Effector memory CD8-positive, alpha-beta T cell (primary cell): ENCODE data around the gene RETN.
"Not testable (repeated sequence)": the region's sequence is repeated elsewhere in the genome, so short reads cannot be mapped to it uniquely, and the experiment has no call there.

Experiments
- ATAC-seq: fragments of 150-1000 bp; cut with Tn5 transposase; replicated peaks from 2 replicates; pipeline ENCODE4 v1.10.0; 2021; ENCODE audit warnings: mild to moderate bottlenecking, moderate library complexity
- DNase-seq, 3 experiments: peaks; one replicate each; pipeline ENCODE4 v3.0.0; 2021
- H3K27ac Mint-ChIP-seq, 2 donors: one replicate each; pipeline ENCODE4 v1.8.0; 2022; ENCODE audit warnings: mild to moderate bottlenecking in 2 of 2, mixed read lengths in 2 of 2, moderate library complexity in 2 of 2
- H3K27me3 Mint-ChIP-seq, 2 donors: one replicate each; pipeline ENCODE4 v1.8.0; 2022; ENCODE audit warnings: mixed read lengths in 2 of 2
- H3K36me3 Mint-ChIP-seq: one replicate; pipeline ENCODE4 v1.8.0; 2022; ENCODE audit warnings: mild to moderate bottlenecking, moderate library complexity, mixed read lengths; ENCODE audit not compliant: insufficient read depth
- H3K4me1 Mint-ChIP-seq, 2 donors: one replicate each; pipeline ENCODE4 v1.8.0; 2022; ENCODE audit warnings: low read depth in 2 of 2, mixed read lengths in 2 of 2
- H3K4me3 Mint-ChIP-seq, 2 donors: one replicate each; pipeline ENCODE4 v1.8.0; 2022; ENCODE audit warnings: mild to moderate bottlenecking in 2 of 2, mixed read lengths in 2 of 2, moderate library complexity in 2 of 2
- H3K9me3 Mint-ChIP-seq, 2 donors: one replicate each; pipeline ENCODE4 v1.8.0; 2022; ENCODE audit warnings: mixed read lengths in 2 of 2

The RETN gene

DNA sequence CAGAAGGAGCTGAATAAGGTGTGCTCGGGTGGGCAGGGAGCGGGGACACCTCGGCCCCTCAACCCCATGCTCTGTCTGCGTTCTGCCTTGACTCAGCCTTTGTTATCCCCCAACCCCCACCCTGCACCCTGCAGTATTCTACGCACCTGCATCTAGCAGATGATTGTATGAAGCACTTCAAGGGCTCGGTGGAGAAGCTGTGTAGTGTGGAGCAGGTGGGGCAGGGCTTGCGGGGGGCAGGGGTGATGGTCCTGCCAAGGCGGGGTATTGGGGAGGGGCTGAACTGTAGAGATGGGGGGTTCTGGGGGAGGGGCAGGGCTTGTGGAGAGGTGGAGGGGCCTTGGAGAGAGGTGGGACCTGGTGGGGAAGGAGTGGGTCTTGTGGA is 25.8 kb upstream of the RETN start:
- H3K4me3 Mint-ChIP-seq, result no peak overlapping the region

DNA sequence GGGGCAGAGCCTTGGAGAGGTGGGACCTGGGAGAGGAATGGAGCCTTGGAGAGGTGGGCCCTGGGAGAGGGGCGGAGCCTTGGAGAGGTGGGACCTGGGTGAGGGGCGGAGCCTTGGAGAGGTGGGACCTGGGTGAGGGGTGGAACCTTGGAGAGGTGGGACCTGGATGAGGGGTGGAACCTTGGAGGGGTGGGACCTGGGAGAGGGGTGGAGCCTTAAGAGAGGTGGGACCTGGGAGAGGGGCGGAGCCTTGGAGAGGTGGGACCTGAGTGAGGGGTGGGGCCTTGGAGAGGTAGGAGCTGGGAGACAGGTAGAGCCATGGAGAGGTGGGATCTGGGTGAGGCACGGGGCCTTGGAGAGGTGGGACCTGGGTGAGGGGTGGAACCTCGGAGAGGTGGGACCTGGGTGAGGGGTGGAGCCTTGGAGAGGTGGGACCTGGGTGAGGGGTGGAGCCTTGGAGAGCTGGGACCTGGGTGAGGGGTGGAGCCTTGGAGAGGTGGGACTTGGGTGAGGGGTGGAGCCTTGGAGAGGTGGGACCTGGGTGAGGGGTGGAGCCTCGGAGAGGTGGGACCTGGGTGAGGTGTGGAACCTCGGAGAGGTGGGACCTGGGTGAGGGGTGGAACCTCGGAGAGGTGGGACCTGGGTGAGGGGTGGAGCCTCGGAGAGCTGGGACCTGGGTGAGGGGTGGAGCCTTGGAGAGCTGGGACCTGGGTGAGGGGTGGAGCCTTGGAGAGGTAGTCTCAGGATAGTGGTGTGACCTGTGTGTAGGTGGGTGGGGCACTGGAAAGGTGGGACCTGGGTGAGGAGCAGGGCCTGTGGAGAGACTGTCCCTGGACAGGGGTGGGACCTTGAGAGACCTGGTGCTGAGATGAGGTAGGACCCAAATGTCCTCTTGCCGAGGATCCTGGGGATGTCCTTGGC is 25.0 kb upstream of the RETN start:
- H3K9me3 Mint-ChIP-seq, DNase-seq, ATAC-seq, H3K4me3 Mint-ChIP-seq, H3K27me3 Mint-ChIP-seq: not testable (repeated sequence)
- peaks cover 14 to 15% of the 10 kb centered on the region in 2 donors for H3K4me1 Mint-ChIP-seq
- peaks cover 15% of the 10 kb centered on the region for H3K36me3 Mint-ChIP-seq
- H3K27ac Mint-ChIP-seq, result peak overlapping the region in 1 of 2 donors; percentile 88

More for the DNA sequence above, 25.8 kb upstream of the RETN start:
- no peak for ATAC-seq
- H3K27ac Mint-ChIP-seq, result peak overlapping the region in 1 of 2 donors; percentile 88
- H3K9me3 Mint-ChIP-seq, result no peaks in the 10 kb centered on the region
- no peak for DNase-seq
- H3K27me3 Mint-ChIP-seq, result no peaks in the 10 kb centered on the region
- H3K4me1 Mint-ChIP-seq, result peaks cover 15 to 17% of the 10 kb centered on the region in 2 donors
- H3K36me3 Mint-ChIP-seq, result peaks cover 15% of the 10 kb centered on the region

DNA sequence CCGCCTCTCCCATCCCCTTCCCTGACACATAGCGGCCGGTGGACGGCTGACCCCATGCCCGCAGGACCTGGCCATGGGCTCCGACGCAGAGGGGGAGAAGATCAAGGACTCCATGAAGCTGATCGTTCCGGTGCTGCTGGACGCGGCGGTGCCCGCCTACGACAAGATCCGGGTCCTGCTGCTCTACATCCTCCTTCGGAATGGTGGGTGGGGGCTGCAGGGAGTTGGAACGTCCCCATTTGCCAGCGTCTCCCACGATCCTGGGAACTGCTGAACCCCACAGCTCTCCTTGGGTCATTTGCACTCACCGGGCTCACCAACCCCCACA is 24.3 kb upstream of the RETN start:
- Mint-ChIP-seq H3K27me3 (no peaks in the 10 kb centered on the region), H3K4me3 (no peak overlapping the region), H3K36me3 (peaks cover 15% of the 10 kb centered on the region), H3K27ac (no peak overlapping the region), H3K4me1 (peaks cover 8 to 10% of the 10 kb centered on the region in 2 donors), H3K9me3 (no peaks in the 10 kb centered on the region)
- DNase-seq, result no peak
- no peak for ATAC-seq

- Mint-ChIP-seq H3K27me3 (no peaks in the 10 kb centered on the region), H3K9me3 (no peaks in the 10 kb centered on the region), H3K4me1 (peaks cover 1 to 3% of the 10 kb centered on the region in 2 donors), H3K36me3 (peaks cover 15% of the 10 kb centered on the region), H3K27ac (no peak overlapping the region), H3K4me3 (no peak overlapping the region)
- ATAC-seq, result peak; percentile 24
- DNase-seq, result no peak
Observed at GRCh38 chr19:7645163-7645562, 23.7 kb upstream of the RETN start.

DNA sequence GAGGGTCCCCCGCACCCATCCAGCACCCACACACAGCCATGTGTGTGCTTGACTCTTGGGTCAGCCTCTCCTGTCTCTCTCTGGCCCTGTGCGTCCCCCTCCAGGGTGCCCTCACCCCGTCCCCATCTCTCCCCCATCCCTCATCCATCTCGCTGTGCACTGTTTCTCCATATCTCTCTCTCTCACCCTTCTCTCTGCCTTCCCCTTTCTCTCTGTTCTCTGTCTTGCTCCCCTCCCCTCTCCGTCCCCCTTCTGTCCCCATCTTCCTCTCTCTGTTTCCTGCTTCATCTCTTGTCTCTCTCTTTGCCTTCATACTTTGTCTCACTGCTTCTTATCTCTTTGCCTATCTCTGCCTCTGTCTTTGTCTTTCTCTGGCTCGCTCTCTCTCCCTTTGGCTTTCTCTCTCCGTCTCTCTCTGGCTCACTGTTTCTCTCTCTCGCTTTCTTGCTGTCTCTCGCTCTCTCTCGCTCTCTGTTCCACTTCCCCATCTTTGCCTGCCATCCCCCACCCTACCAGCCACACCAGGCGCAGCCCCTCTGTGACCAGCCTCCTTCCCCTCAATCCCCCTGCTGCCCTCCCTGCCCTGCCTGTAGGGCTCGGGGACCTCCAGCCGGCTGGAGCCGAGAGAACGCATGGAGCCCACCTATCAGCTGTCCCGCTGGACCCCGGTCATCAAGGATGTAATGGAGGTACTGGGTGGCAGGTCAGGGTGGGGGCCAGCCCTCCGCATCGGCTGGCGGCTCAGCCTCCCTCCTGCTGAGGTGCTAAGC is 23.0 kb upstream of the RETN start:
- Mint-ChIP-seq H3K27ac (peak overlapping the region; percentile 8 to 9), H3K4me3 (no peak overlapping the region), H3K9me3 (no peaks in the 10 kb centered on the region), H3K27me3 (no peaks in the 10 kb centered on the region), H3K4me1 (no peaks in the 10 kb centered on the region), H3K36me3 (peaks cover 13% of the 10 kb centered on the region)
- DNase-seq (no peak), ATAC-seq (no peak)

DNA sequence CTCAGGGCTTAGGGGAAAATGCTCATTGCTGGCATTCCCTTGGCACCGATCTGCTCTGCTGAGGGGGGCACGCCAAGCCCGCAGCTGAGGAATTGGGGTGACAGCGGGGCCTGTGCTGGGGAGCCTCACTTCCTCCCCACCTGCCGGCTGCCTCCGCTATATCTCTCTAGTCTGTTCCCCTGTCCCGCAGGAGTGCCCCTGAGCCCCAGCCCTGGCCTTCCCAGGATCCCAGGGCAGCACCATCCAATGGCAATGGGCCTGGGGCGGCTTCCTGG is 22.5 kb upstream of the RETN start:
- Mint-ChIP-seq H3K4me3 (no peak overlapping the region), H3K4me1 (no peaks in the 10 kb centered on the region), H3K36me3 (peaks cover 10% of the 10 kb centered on the region), H3K27ac (peak overlapping the region; percentile 8 to 9), H3K9me3 (no peaks in the 10 kb centered on the region), H3K27me3 (no peaks in the 10 kb centered on the region)
- no peak for DNase-seq
- no peak for ATAC-seq

- peaks cover 2% of the 10 kb centered on the region in 2 donors for H3K4me1 Mint-ChIP-seq
- no peaks in the 10 kb centered on the region for H3K27me3 Mint-ChIP-seq
- H3K36me3 Mint-ChIP-seq, result peaks cover 14% of the 10 kb centered on the region
- H3K9me3 Mint-ChIP-seq, result no peaks in the 10 kb centered on the region
- H3K4me3 Mint-ChIP-seq, result no peak overlapping the region
- no peak overlapping the region for H3K27ac Mint-ChIP-seq
- DNase-seq (no peak), ATAC-seq (no peak)
Observed at GRCh38 chr19:7647156-7647555, 21.7 kb upstream of the RETN start.

DNA sequence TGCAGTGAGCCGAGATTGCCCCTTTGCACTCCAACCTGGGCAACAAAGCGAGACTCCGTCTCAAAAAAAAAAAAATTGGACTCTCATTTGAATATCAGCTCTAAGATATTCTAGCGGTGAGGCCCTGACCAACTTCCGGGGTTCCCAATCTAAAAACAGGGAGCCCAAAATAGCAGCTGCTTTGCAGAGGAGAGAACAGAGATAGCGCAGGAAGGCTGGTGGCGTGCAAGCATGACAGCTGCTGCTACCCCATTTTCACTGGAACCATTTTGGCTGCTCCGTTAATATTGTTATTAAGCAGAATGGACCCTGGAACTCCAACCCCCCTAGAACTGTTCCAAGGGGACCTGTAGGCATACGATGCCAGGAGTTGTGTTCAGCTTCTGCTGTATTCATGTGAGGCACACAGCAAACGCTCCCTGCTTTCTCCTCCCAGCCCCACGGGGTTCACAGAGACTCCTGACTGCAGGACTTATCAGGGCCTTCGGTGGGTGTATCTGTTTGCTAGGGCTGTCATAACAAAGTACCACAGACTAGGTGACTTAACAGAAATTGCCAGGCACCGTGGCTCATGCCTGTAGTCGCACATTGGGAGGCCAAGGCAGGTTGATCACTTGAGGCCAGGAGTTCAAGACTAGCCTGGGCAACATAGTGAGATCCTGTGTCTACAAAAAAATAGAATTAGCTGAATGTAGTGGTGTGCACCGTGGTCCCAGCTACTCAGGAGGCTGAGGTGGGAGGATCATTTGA is 20.4 kb upstream of the RETN start:
- Mint-ChIP-seq H3K4me3 (no peak overlapping the region), H3K36me3 (peaks cover 14% of the 10 kb centered on the region), H3K9me3 (no peaks in the 10 kb centered on the region), H3K27ac (no peak overlapping the region), H3K4me1 (peaks cover 9 to 11% of the 10 kb centered on the region in 2 donors), H3K27me3 (no peaks in the 10 kb centered on the region)
- no peak for ATAC-seq
- no peak for DNase-seq

DNA sequence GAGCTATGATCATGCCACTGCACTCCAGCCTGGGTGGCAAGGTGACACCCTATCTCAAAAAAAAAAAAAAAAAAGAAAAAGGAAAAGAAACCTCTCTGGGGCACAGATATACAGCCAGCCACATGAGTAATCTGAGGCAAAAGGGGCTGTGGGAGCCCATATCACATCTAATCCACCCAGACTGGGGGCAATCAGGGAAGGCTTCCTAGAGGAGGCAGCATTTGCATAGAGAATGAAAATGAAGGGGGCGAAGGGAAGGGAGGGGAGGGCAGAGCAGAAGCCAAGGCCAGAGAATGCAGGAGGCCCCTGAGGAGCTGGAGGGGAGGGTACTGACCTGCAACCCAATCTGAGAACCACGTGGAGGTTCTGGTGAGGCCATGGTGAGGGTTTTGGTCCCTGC is 18.7 kb upstream of the RETN start:
- H3K4me3 Mint-ChIP-seq, result no peak overlapping the region
- peaks cover 9 to 11% of the 10 kb centered on the region in 2 donors for H3K4me1 Mint-ChIP-seq
- H3K36me3 Mint-ChIP-seq, result peaks cover 5% of the 10 kb centered on the region
- H3K27me3 Mint-ChIP-seq, result no peaks in the 10 kb centered on the region
- ATAC-seq (no peak), DNase-seq (no peak)
- no peak overlapping the region for H3K27ac Mint-ChIP-seq
- no peaks in the 10 kb centered on the region for H3K9me3 Mint-ChIP-seq

- H3K36me3 Mint-ChIP-seq, result peaks cover 8% of the 10 kb centered on the region
- peak; percentile 99 for ATAC-seq
- no peaks in the 10 kb centered on the region for H3K9me3 Mint-ChIP-seq
- H3K27ac Mint-ChIP-seq, result peak overlapping the region; percentile 68 to 96
- peak overlapping the region; percentile 74 to 85 for H3K4me3 Mint-ChIP-seq
- peaks cover 9 to 11% of the 10 kb centered on the region in 2 donors for H3K4me1 Mint-ChIP-seq
- H3K27me3 Mint-ChIP-seq, result no peaks in the 10 kb centered on the region
- DNase-seq, result peak; percentile 89 to 91 (median 90)
Observed at GRCh38 chr19:7652061-7652641, 16.7 kb upstream of the RETN start.

GRCh38 chr19:7654401-7654800 is 14.4 kb upstream of the RETN start:
- ATAC-seq (no peak), DNase-seq (no peak)
- peaks cover 14 to 16% of the 10 kb centered on the region in 2 donors for H3K4me1 Mint-ChIP-seq
- H3K27ac Mint-ChIP-seq, result no peak overlapping the region
- H3K4me3 Mint-ChIP-seq, result no peak overlapping the region
- H3K36me3 Mint-ChIP-seq, result peaks cover 8% of the 10 kb centered on the region
- no peaks in the 10 kb centered on the region for H3K9me3 Mint-ChIP-seq
- H3K27me3 Mint-ChIP-seq, result no peaks in the 10 kb centered on the region

DNA sequence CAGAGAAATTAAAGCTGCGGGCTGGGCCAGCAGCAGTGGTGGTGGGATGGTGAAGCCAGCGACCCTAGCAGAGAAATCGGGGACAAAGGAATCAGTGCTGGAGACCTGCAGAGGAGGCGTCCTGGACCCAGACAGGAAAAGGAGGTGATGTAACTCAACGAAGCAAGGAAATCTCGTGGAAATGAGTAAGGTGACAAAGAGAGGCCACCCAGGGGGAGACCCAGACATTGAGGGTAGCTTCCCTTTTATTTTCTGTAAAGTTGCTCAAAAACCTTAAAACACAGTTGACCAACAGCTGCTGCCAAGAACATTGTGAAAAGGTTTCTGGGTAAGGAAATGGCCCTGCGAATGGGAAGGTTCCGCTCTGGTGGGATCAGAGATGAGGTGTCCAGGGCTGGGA is 13.3 kb upstream of the RETN start:
- no peak for ATAC-seq
- H3K27ac Mint-ChIP-seq, result peak overlapping the region; percentile 6 to 64
- no peak for DNase-seq
- H3K9me3 Mint-ChIP-seq, result no peaks in the 10 kb centered on the region
- no peak overlapping the region for H3K4me3 Mint-ChIP-seq
- no peaks in the 10 kb centered on the region for H3K27me3 Mint-ChIP-seq
- peaks cover 11% of the 10 kb centered on the region for H3K36me3 Mint-ChIP-seq
- H3K4me1 Mint-ChIP-seq, result peaks cover 14 to 16% of the 10 kb centered on the region in 2 donors

GRCh38 chr19:7657131-7657751 is 11.6 kb upstream of the RETN start:
- Mint-ChIP-seq H3K27ac (no peak overlapping the region), H3K36me3 (peaks cover 7% of the 10 kb centered on the region), H3K4me1 (peaks cover 10 to 13% of the 10 kb centered on the region in 2 donors), H3K27me3 (peaks cover 0 to 8% of the 10 kb centered on the region in 2 donors), H3K9me3 (no peaks in the 10 kb centered on the region), H3K4me3 (no peak overlapping the region)
- no peak for DNase-seq
- ATAC-seq, result peak; percentile 62
